NCI-H2196 (cell line): Measurements from ENCODE around the gene RAB11FIP3.

Experiments
- DNase-seq: peaks from one replicate; lab custom pipeline; 2025; ENCODE audit not compliant: unreplicated experiment; lab: John Stamatoyannopoulos, UW

Gene RAB11FIP3

GRCh38 chr16:424033-424622, 1.3 kb upstream of the RAB11FIP3 start:
- no peak for DNase-seq

GRCh38 chr16:424623-425081, 797 bp upstream of the RAB11FIP3 start:
- no peak for DNase-seq

GRCh38 chr16:425740-426114, 278 bp downstream of the RAB11FIP3 start:
- DNase-seq: no peak

- no peak for DNase-seq
These were observed 861 bp downstream of the RAB11FIP3 start for GRCh38 chr16:426115-426905.

GRCh38 chr16:426906-427249, 1.4 kb downstream of the RAB11FIP3 start:
- no peak for DNase-seq

- no peak for DNase-seq
These were observed 1.8 kb downstream of the RAB11FIP3 start for GRCh38 chr16:427250-427649.

GRCh38 chr16:430904-431303, 5.5 kb downstream of the RAB11FIP3 start:
- no peak for DNase-seq

GRCh38 chr16:440627-441026, 15.2 kb downstream of the RAB11FIP3 start:
- DNase-seq: peak; percentile 65

GRCh38 chr16:441447-441846, 16.0 kb downstream of the RAB11FIP3 start:
- DNase-seq: no peak

- DNase-seq: no peak
These were observed 17.5 kb downstream of the RAB11FIP3 start for GRCh38 chr16:442976-443375.

GRCh38 chr16:444027-444426, 18.6 kb downstream of the RAB11FIP3 start:
- no peak for DNase-seq

GRCh38 chr16:445566-445965, 20.1 kb downstream of the RAB11FIP3 start:
- no peak for DNase-seq

GRCh38 chr16:450385-450784, 24.9 kb downstream of the RAB11FIP3 start:
- no peak for DNase-seq

- peak; percentile 91 for DNase-seq
These were observed 25.5 kb downstream of the RAB11FIP3 start for GRCh38 chr16:450785-451512.

GRCh38 chr16:454397-454940, 29.0 kb downstream of the RAB11FIP3 start:
- no peak for DNase-seq

- DNase-seq: no peak
These were observed 30.0 kb downstream of the RAB11FIP3 start for GRCh38 chr16:455453-455852.

GRCh38 chr16:456891-457483, 31.5 kb downstream of the RAB11FIP3 start:
- DNase-seq: peak; percentile 78

- no peak for DNase-seq
These were observed 32.4 kb downstream of the RAB11FIP3 start for GRCh38 chr16:457732-458400.

- no peak for DNase-seq
These were observed 34.3 kb downstream of the RAB11FIP3 start for GRCh38 chr16:459761-460160.

GRCh38 chr16:460787-461186, 35.3 kb downstream of the RAB11FIP3 start:
- DNase-seq: no peak

- DNase-seq: no peak
These were observed 37.6 kb downstream of the RAB11FIP3 start for GRCh38 chr16:463071-463470.
